ENCODE results near the gene PMEPA1. TPM values are rescaled to one million over a fixed set of nuclear protein-coding genes. Genes with fewer than 3 reads are reported as not detected.

The PMEPA1 gene
- total and polyA plus RNA-seq, 2 experiments from 2014 or later, result 7.3 to 15.4 TPM

GRCh38 chr20:57603120-57603519 is 106.7 kb downstream of the PMEPA1 start:
- Mint-ChIP-seq H3K4me3 (no peak overlapping the region), H3K9me3 (peaks cover 3% of the 10 kb centered on the region; the same call in 1 of the 3 replicates)
- ATAC-seq, result no peak

More at GRCh38 chr20:57603120-57603519, 106.7 kb downstream of the PMEPA1 start:
- TF ChIP-seq ZNF462 (CRISPR knock-in tag; IDR thresholded peaks at IDR 0.05) (no peak), CTCF (conservative IDR thresholded peaks at IDR 0.05; ENCODE audit: low read depth in 2 of 2) (no peak), NANOG (IDR thresholded peaks at IDR 0.05; ENCODE audit: borderline replicate concordance) (no peak), EZH2 (IDR thresholded peaks at IDR 0.05; ENCODE audit: low read depth, unreplicated experiment) (no peak), EZH2phosphoT487 (IDR thresholded peaks at IDR 0.05; ENCODE audit: unreplicated experiment) (no peak), REST (IDR thresholded peaks at IDR 0.05; ENCODE audit: unreplicated experiment) (no peak), ZNF114 (CRISPR knock-in tag; IDR thresholded peaks at IDR 0.05) (no peak), STAT1 (IDR thresholded peaks at IDR 0.05; ENCODE audit: unreplicated experiment) (no peak), CREB1 (CRISPR knock-in tag; IDR thresholded peaks at IDR 0.05; ENCODE audit: low read depth) (no peak), ZNF331 (CRISPR knock-in tag; IDR thresholded peaks at IDR 0.05; ENCODE audit: low read depth) (no peak), POLR2AphosphoS5 (IDR thresholded peaks at IDR 0.05; ENCODE audit: low read depth) (no peak), ETS1 (IDR thresholded peaks at IDR 0.05) (no peak), JUNB (IDR thresholded peaks at IDR 0.05; ENCODE audit: unreplicated experiment) (no peak)
- Histone ChIP-seq H3K36me3 (ENCODE audit: insufficient read depth) (no peaks in the 10 kb centered on the region), H3K4me2 (no peak overlapping the region), H3F3A (replicated peaks; ENCODE audit: low read depth) (no peaks in the 10 kb centered on the region), H3K79me2 (replicated peaks; ENCODE audit: insufficient read depth) (no peaks in the 10 kb centered on the region), H3K4me3 (no peak overlapping the region), H3K27me3 (ENCODE audit: insufficient read depth) (no peaks in the 10 kb centered on the region), H3K4me1 (ENCODE audit: insufficient read depth) (no peaks in the 10 kb centered on the region), H3K27ac (ENCODE audit: low read depth) (no peak overlapping the region), H3K9me2 (ENCODE audit: insufficient read depth) (no peaks in the 10 kb centered on the region), H2AFZ (no peak overlapping the region), H4K20me1 (replicated peaks; ENCODE audit: insufficient read depth) (no peaks in the 10 kb centered on the region)
- Mint-ChIP-seq H3K36me3 (ENCODE audit: low read depth) (no peaks in the 10 kb centered on the region), H3K27me3 (ENCODE audit: insufficient read depth, low read depth, poor library complexity) (peaks cover 9% of the 10 kb centered on the region), H3K27ac (no peak overlapping the region), H3K4me1 (no peaks in the 10 kb centered on the region)
- DNase-seq (ENCODE audit: low spot score), result no peak

Measured in GM23338 (cell line).